Neural progenitor cell (in vitro differentiated cells): ENCODE data around the gene COASY. TPM values are rescaled to one million over a fixed set of nuclear protein-coding genes. Genes with fewer than 3 reads are reported as not detected.

Experiments
- DNase-seq: peaks from one replicate; pipeline ENCODE4 v3.0.0-alpha.2; 2016; ENCODE audit warnings: low spot score
- H2AFZ ChIP-seq: fragments of 200-600 bp; sonication (generic); replicated peaks from 2 replicates; pipeline ENCODE4 v1.6.1; 2016; ENCODE audit warnings: antibody characterized with exemption
- H3F3A ChIP-seq: fragments of 200-600 bp; sonication (generic); 2 replicates; pipeline ENCODE4 v1.6.1; 2016; ENCODE audit warnings: antibody characterized with exemption, low read depth
- H3K27ac ChIP-seq: fragments of 200-600 bp; sonication (generic); 2 replicates; pipeline ENCODE4 v1.5.1; 2016; ENCODE audit warnings: mild to moderate bottlenecking
- H3K27me3 ChIP-seq: fragments of 200-600 bp; sonication (generic); 2 replicates; pipeline ENCODE4 v1.6.1; 2016; ENCODE audit warnings: mild to moderate bottlenecking, moderate library complexity
- H3K36me3 ChIP-seq: fragments of 200-600 bp; sonication (generic); 2 replicates; pipeline ENCODE4 v1.5.1; 2016
- H3K4me1 ChIP-seq: fragments of 200-600 bp; sonication (generic); 2 replicates; pipeline ENCODE4 v1.6.1; 2016; ENCODE audit warnings: mixed run types
- H3K4me2 ChIP-seq: fragments of 200-600 bp; sonication (generic); 2 replicates; pipeline ENCODE4 v1.6.1; 2016
- H3K4me3 ChIP-seq: fragments of 200-600 bp; sonication (generic); 2 replicates; pipeline ENCODE4 v1.5.1; 2016
- H3K79me2 ChIP-seq: fragments of 200-600 bp; sonication (generic); 2 replicates; pipeline ENCODE4 v1.6.1; 2016; ENCODE audit warnings: low read depth
- H3K9ac ChIP-seq: fragments of 200-600 bp; sonication (generic); 2 replicates; pipeline ENCODE4 v1.6.1; 2016
- H3K9me3 ChIP-seq: fragments of 200-600 bp; sonication (generic); 2 replicates; pipeline ENCODE4 v1.5.1; 2016; ENCODE audit warnings: low read depth
- H4K20me1 ChIP-seq: fragments of 200-600 bp; sonication (generic); 2 replicates; pipeline ENCODE4 v1.6.1; 2016; ENCODE audit warnings: low read depth
- H3K27ac Mint-ChIP-seq: 3 replicates; pipeline ENCODE4 v1.8.0; 2021; ENCODE audit warnings: mixed read lengths
- H3K27me3 Mint-ChIP-seq: 2 replicates; pipeline ENCODE4 v1.8.0; 2022; ENCODE audit warnings: low read depth, mild to moderate bottlenecking, inconsistent platforms, moderate library complexity, mixed read lengths; ENCODE audit not compliant: insufficient read depth
- H3K36me3 Mint-ChIP-seq: 3 replicates; pipeline ENCODE4 v1.8.0; 2021; ENCODE audit warnings: mixed read lengths
- H3K4me1 Mint-ChIP-seq: 3 replicates; pipeline ENCODE4 v1.8.0; 2021; ENCODE audit warnings: mixed read lengths
- H3K4me3 Mint-ChIP-seq: 3 replicates; pipeline ENCODE4 v1.8.0; 2021; ENCODE audit warnings: mild to moderate bottlenecking, moderate library complexity, mixed read lengths
- H3K9me3 Mint-ChIP-seq: 3 replicates; pipeline ENCODE4 v1.8.0; 2020; ENCODE audit warnings: mixed read lengths
- EZH2 ChIP-seq: fragments of 200-600 bp; sonication (generic); IDR thresholded peaks from 2 replicates; pipeline ENCODE4 v1.6.1; 2017; ENCODE audit warnings: antibody characterized with exemption, mild to moderate bottlenecking, moderate library complexity
- EZH2phosphoT487 ChIP-seq: fragments of 200-600 bp; sonication (generic); IDR thresholded peaks from 2 replicates; pipeline ENCODE4 v1.6.1; 2017; ENCODE audit warnings: antibody characterized with exemption
- total RNA-seq: library from RNA; depleted of rRNA; stranded (reverse); fragments of >200 nt; gene quantifications from 2 replicates; pipeline ENCODE4 v1.2.3, GENCODE V29; 2015; ENCODE audit warnings: low replicate concordance
- TF ChIP-seq, protein P1 (sequence below): fragments of 200-600 bp; sonication (generic); IDR thresholded peaks from 2 replicates; pipeline ENCODE4 v1.5.1; 2017; ENCODE audit warnings: antibody characterized with exemption, mild to moderate bottlenecking

COASY gene
- total RNA-seq, 1 donor from 2014 or later = 6.1 TPM

DNA sequence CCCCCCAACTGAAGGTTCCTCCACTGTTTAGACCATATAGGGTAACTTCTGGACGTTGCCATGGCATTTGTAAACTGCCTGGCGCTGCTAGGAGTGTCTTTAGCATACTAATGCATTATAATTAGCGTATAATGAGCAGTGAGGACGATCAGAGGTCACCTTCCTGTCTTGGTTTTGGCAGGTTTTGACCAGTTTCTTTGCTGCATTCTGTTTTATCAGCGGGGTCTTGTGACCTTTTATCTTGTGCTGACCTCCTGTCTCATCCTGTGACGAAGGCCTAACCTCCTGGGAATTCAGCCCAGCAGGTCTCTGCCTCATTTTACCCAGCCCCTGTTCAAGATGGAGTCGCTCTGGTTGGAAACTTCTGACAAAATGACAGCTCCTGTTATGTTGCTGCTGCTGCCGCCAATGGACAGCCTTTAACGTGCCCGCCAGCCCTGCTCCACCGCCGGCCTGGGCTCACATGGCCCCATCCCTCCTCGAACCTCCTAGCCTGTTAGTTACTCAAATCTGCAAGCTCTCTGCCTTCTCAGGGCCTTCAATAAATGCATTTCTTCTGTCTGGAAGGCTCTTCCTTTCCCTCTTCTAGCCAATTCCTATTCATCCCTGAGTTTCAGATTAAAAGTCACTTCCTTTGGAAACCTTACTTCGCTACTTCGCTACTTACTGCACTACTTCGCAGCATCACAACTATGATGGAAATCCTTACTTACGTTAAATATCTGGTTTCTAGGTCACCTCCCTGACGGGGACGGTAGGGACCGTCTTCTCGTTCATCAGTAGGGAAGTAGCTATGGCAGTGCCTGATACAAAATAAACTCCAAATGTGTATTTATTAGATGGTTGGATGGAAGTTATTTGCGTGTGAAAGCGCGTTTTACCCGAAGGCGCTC, 26.5 kb upstream of the COASY start:
- peak overlapping the region; percentile 52 for H3K4me3 ChIP-seq
- H3K9me3 Mint-ChIP-seq = no peaks in the 10 kb centered on the region
- H3K9me3 ChIP-seq = no peaks in the 10 kb centered on the region
- H3K27ac Mint-ChIP-seq = no peak overlapping the region
- TF ChIP-seq, protein P1, sequence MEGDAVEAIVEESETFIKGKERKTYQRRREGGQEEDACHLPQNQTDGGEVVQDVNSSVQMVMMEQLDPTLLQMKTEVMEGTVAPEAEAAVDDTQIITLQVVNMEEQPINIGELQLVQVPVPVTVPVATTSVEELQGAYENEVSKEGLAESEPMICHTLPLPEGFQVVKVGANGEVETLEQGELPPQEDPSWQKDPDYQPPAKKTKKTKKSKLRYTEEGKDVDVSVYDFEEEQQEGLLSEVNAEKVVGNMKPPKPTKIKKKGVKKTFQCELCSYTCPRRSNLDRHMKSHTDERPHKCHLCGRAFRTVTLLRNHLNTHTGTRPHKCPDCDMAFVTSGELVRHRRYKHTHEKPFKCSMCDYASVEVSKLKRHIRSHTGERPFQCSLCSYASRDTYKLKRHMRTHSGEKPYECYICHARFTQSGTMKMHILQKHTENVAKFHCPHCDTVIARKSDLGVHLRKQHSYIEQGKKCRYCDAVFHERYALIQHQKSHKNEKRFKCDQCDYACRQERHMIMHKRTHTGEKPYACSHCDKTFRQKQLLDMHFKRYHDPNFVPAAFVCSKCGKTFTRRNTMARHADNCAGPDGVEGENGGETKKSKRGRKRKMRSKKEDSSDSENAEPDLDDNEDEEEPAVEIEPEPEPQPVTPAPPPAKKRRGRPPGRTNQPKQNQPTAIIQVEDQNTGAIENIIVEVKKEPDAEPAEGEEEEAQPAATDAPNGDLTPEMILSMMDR = no peak
- TF ChIP-seq EZH2phosphoT487 = no peak
- no peak for TF ChIP-seq EZH2
- peaks cover 34% of the 10 kb centered on the region for H3K27me3 ChIP-seq
- peak overlapping the region; percentile 78 for H3K4me2 ChIP-seq
- DNase-seq = no peak
- peaks cover 27% of the 10 kb centered on the region for H3K4me1 Mint-ChIP-seq
- peak overlapping the region; percentile 84 for H3K4me3 Mint-ChIP-seq
- H4K20me1 ChIP-seq = no peaks in the 10 kb centered on the region
- no peaks in the 10 kb centered on the region for H3K36me3 ChIP-seq
- peaks cover 3% of the 10 kb centered on the region for H3K27me3 Mint-ChIP-seq
- peaks cover 10% of the 10 kb centered on the region for H3K4me1 ChIP-seq
- no peak overlapping the region for H3K27ac ChIP-seq
- no peaks in the 10 kb centered on the region for H3K36me3 Mint-ChIP-seq
- H2AFZ ChIP-seq = peak overlapping the region; percentile 31
- peaks cover 5% of the 10 kb centered on the region for H3K79me2 ChIP-seq
- no peak overlapping the region for H3K9ac ChIP-seq
- H3F3A ChIP-seq = peaks cover 6% of the 10 kb centered on the region

DNA sequence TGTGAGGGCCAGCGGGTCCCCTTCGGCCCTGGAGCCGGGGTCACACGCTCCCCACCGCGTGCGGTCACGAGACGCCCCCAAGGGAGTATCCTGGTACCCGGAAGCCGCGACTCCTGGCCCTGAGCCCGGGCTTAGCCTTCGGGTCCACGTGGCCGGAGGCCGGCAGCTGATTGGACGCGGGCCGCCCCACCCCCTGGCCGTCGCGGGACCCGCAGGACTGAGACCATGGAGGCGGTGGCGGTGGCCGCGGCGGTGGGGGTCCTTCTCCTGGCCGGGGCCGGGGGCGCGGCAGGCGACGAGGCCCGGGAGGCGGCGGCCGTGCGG, 25.9 kb upstream of the COASY start, which contains the start of gene NAGLU:
NAGLU (plus strand) TSS at position 194 of the 324 bp plus-strand sequence; CDS start at position 226, 32 bp downstream.
- peak within 1 kb of the TSS; percentile 90 for H3K4me3 Mint-ChIP-seq
- Histone ChIP-seq H3K27ac (no peak within 1 kb of the TSS), H3K4me2 (peak within 1 kb of the TSS; percentile 78), H4K20me1 (no peaks in the 10 kb centered on the region), H3K36me3 (no peaks in the 10 kb centered on the region), H3K27me3 (peaks cover 31% of the 10 kb centered on the region), H3K4me3 (peak within 1 kb of the TSS; percentile 52), H3K79me2 (peaks cover 5% of the 10 kb centered on the region), H2AFZ (peak within 1 kb of the TSS; percentile 31), H3K4me1 (peaks cover 10% of the 10 kb centered on the region), H3F3A (peaks cover 6% of the 10 kb centered on the region), H3K9ac (no peak within 1 kb of the TSS), H3K9me3 (no peaks in the 10 kb centered on the region)
- DNase-seq = peak; percentile 88
- H3K9me3 Mint-ChIP-seq = no peaks in the 10 kb centered on the region
- H3K27ac Mint-ChIP-seq = no peak within 1 kb of the TSS
- H3K36me3 Mint-ChIP-seq = peaks cover 2% of the 10 kb centered on the region
- H3K4me1 Mint-ChIP-seq = peaks cover 22% of the 10 kb centered on the region
- TF ChIP-seq EZH2 (no peak), EZH2phosphoT487 (no peak)
- H3K27me3 Mint-ChIP-seq = peaks cover 3% of the 10 kb centered on the region

DNA sequence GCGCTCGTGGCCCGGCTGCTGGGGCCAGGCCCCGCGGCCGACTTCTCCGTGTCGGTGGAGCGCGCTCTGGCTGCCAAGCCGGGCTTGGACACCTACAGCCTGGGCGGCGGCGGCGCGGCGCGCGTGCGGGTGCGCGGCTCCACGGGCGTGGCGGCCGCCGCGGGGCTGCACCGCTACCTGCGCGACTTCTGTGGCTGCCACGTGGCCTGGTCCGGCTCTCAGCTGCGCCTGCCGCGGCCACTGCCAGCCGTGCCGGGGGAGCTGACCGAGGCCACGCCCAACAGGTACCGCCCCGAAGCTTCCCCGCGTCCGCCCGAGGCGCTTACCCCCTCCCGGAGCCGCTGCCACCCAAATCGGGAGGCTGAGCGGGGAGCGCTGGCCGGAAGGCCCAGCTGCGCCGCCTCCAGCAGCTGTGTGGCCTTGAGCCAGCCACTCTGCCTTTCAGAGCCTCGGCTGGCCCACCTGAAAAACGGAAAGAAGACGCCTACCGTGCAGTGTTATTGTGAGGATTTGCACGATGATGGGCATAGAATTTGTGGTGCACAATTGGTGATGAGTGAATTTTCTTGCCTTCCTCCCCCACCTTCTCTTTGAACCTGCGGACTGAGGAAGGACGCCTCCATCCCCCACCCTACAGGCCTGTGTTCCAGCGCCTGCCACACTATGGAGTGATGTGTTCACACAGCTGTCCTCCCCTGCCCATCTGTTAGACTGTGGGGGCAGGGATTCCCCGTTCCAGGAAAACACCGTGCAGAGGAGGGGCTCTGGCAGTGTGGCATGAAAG, 25.4 kb upstream of the COASY start:
- DNase-seq = peak; percentile 87
- Mint-ChIP-seq H3K4me3 (peak overlapping the region; percentile 90), H3K27me3 (peaks cover 1% of the 10 kb centered on the region), H3K27ac (no peak overlapping the region), H3K4me1 (peaks cover 17% of the 10 kb centered on the region), H3K36me3 (peaks cover 3% of the 10 kb centered on the region), H3K9me3 (no peaks in the 10 kb centered on the region)
- H3K27me3 ChIP-seq = peaks cover 26% of the 10 kb centered on the region
- no peaks in the 10 kb centered on the region for H3K36me3 ChIP-seq
- peak overlapping the region; percentile 78 for H3K4me2 ChIP-seq
- H3K4me3 ChIP-seq = peak overlapping the region; percentile 52
- H3K79me2 ChIP-seq = peaks cover 5% of the 10 kb centered on the region
- no peaks in the 10 kb centered on the region for H3K9me3 ChIP-seq
- peak overlapping the region; percentile 4 for H2AFZ ChIP-seq
- TF ChIP-seq, protein P1 = no peak
- TF ChIP-seq EZH2phosphoT487 (no peak), EZH2 (no peak)
- H4K20me1 ChIP-seq = no peaks in the 10 kb centered on the region
- H3K27ac ChIP-seq = no peak overlapping the region
- peaks cover 10% of the 10 kb centered on the region for H3K4me1 ChIP-seq
- peaks cover 3% of the 10 kb centered on the region for H3F3A ChIP-seq
- no peak overlapping the region for H3K9ac ChIP-seq
